ENCODE measurements around the gene RAB1A.
"Not testable (repeated sequence)": the region's sequence is repeated elsewhere in the genome, so short reads cannot be mapped to it uniquely, and the experiment has no call there.

Gene RAB1A

DNA sequence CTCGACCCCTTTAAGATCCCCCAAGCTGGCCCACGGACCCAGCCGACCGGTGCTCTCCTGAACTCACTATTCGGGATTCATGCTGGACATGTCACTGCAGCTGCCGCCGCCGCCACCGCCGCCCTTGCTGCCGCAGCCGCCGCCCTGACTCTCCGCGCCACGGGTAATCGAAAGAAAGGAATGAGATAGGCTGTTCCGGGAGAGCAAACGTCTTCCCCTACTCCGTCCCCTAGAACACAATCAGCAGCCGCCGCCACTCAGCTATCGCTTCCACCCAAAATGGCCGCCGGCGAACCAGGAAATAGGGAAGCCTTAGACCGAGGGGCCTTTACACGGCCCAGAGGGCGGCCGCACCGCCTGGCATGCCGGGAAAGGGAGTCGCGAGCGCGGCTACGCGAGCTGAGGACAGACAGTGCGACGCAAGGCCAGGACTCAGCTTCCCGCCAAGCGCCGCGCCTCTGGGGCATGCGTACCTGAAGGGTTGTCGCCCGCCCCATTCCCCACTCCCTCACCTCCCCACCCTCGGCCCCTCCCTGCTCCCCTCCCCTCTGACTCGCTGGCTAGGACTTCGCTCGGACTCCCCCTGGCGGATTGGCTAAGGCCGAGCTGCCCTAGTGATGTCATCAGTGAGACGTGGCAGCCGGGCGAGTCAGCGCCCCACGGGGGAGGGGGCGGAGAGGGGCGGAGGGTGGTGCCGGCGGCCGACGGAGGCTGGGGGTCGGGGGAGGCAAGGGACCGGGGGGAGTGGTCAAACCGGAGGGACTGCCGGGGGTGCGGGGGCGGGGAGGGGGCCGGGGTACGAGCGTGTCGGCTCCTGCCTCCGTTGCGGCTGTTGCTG, at the start of gene RAB1A:
Gene RAB1A, minus strand, starts transcription at position 281 of the 838 bp plus-strand sequence. Its CDS starts 191 bp downstream, at position 90.
- H3K9ac ChIP-seq (ENCODE audit: low read depth in 1 of 2, low read length in 2 of 2) = peak within 1 kb of the TSS; percentile 85 to 100
- H3K4me3 ChIP-seq (ENCODE audit: low read depth in 1 of 2, low read length in 2 of 2) = peak within 1 kb of the TSS; percentile 85 to 97
- no peaks in the 10 kb centered on the region for H3K36me3 ChIP-seq (ENCODE audit: control insufficient read depth in 1 of 2, insufficient read depth in 2 of 2, low read length in 2 of 2)
- H3K27me3 ChIP-seq (ENCODE audit: control insufficient read depth in 1 of 2, insufficient read depth in 2 of 2, low read length in 2 of 2) = no peaks in the 10 kb centered on the region
- peaks cover 31 to 32% of the 10 kb centered on the region in 2 donors for H3K4me1 ChIP-seq (ENCODE audit: control insufficient read depth in 1 of 2, insufficient read depth in 2 of 2, low read length in 2 of 2)
- peak within 1 kb of the TSS; percentile 99 for H3K27ac ChIP-seq (ENCODE audit: low read depth, low read length)
- no peaks in the 10 kb centered on the region for H3K9me3 ChIP-seq (ENCODE audit: control insufficient read depth in 1 of 2, low read length in 2 of 2)

DNA sequence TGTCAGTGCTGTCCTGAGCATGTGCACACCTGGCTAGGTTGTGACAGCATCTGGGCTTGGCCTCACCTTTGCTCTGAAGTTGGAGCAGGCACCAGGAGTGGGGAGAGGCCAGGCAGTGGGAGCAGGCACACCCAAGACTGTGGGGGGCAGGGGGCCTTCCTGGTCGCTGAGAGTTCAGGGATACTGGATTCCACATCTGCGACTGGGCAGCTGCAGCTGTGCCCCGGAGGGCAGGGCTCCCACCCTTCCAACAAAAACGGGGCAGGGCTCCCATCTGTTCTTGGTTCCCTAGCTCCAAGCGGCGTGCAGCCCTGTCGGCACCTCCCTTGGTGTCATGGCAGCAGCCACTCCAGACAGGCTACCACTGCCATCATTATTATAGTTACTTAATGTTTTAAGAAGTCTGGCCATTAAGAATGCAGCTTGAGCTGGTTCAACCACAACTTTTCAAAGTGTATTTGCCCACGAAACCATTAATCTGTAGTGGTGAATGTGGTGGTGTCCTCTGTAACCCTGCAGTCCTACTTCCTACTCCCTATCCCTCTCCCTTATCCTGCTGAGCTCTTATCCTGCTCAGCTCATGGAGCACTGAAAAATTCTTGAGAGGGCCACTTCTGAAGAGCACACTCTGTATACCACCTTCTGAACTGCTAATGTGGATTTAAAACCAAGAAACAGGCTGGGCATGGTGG, 48.0 kb upstream of the RAB1A start:
- H3K9ac ChIP-seq (ENCODE audit: low read depth in 1 of 2, low read length in 2 of 2) = peak overlapping the region; percentile 2 to 44
- no peaks in the 10 kb centered on the region for H3K27me3 ChIP-seq (ENCODE audit: control insufficient read depth in 1 of 2, insufficient read depth in 2 of 2, low read length in 2 of 2)
- H3K4me1 ChIP-seq (ENCODE audit: control insufficient read depth in 1 of 2, insufficient read depth in 2 of 2, low read length in 2 of 2) = peaks cover 18 to 20% of the 10 kb centered on the region in 2 donors
- H3K27ac ChIP-seq (ENCODE audit: low read depth, low read length) = peak overlapping the region; percentile 85
- no peaks in the 10 kb centered on the region for H3K36me3 ChIP-seq (ENCODE audit: control insufficient read depth in 1 of 2, insufficient read depth in 2 of 2, low read length in 2 of 2)
- H3K9me3 ChIP-seq (ENCODE audit: control insufficient read depth in 1 of 2, low read length in 2 of 2) = no peaks in the 10 kb centered on the region
- no peak overlapping the region for H3K4me3 ChIP-seq (ENCODE audit: low read depth in 1 of 2, low read length in 2 of 2)

DNA sequence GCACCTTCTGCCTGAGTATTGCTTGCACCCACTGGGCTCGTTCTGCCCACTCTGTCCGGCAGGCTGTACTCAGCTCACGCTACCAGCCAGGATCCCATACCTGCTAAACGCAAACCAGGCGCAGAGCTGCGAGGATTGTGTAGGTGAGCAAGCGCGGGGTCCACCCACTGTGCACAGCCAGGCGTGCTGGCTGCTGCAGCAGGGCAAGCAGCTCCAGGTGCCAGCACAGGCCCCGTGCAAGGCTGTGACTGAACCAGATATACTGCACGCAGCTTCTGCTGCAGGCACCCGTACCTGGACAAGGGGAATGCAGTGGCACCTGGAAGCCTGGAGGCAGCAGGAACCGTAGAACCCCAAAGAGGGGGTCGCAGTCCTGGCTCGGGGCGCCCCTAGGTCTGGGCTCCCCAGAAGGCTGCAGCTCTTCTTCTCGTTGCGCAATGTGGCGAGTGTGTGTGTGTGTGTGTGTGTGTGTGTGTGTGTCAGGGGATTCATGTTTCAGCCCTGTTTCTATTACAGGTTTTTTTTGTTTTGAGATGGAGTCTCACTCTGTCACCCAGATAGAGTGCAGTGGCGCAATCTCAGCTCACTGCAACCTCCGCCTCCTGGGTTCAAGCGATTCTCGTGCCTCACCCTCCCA, 46.1 kb upstream of the RAB1A start:
- Histone ChIP-seq H3K9ac (ENCODE audit: low read depth in 1 of 2, low read length in 2 of 2) (no peak overlapping the region), H3K27ac (ENCODE audit: low read depth, low read length) (no peak overlapping the region), H3K4me1 (ENCODE audit: control insufficient read depth in 1 of 2, insufficient read depth in 2 of 2, low read length in 2 of 2) (peaks cover 17 to 20% of the 10 kb centered on the region in 2 donors), H3K4me3 (ENCODE audit: low read depth in 1 of 2, low read length in 2 of 2) (no peak overlapping the region), H3K36me3 (ENCODE audit: control insufficient read depth in 1 of 2, insufficient read depth in 2 of 2, low read length in 2 of 2) (no peaks in the 10 kb centered on the region), H3K27me3 (ENCODE audit: control insufficient read depth in 1 of 2, insufficient read depth in 2 of 2, low read length in 2 of 2) (no peaks in the 10 kb centered on the region), H3K9me3 (ENCODE audit: control insufficient read depth in 1 of 2, low read length in 2 of 2) (no peaks in the 10 kb centered on the region)

DNA sequence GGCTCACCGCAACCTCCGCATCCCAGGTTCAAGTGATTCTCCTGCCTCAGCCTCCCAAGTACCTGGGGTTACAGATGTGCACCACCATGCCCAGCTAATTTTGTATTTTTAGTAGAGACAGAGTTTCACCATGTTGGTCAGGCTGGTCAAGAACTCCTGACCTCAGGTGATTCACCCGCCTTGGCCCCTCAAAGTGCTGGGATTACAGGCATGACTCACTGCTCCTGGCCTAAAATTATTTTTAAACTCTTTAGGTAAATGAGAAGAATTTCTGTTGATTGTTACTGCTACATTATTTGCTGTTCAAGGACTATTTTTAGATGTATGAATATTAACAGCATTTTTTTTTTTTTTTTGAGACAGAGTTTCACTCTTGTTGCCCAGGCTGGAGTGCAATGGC, 44.1 kb upstream of the RAB1A start:
- peaks cover 15 to 17% of the 10 kb centered on the region in 2 donors for H3K4me1 ChIP-seq (ENCODE audit: control insufficient read depth in 1 of 2, insufficient read depth in 2 of 2, low read length in 2 of 2)
- not testable (repeated sequence) for H3K4me3 ChIP-seq (ENCODE audit: low read depth in 1 of 2, low read length in 2 of 2); H3K36me3 ChIP-seq (ENCODE audit: control insufficient read depth in 1 of 2, insufficient read depth in 2 of 2, low read length in 2 of 2); H3K9ac ChIP-seq (ENCODE audit: low read depth in 1 of 2, low read length in 2 of 2); H3K27ac ChIP-seq (ENCODE audit: low read depth, low read length); H3K9me3 ChIP-seq (ENCODE audit: control insufficient read depth in 1 of 2, low read length in 2 of 2); H3K27me3 ChIP-seq (ENCODE audit: control insufficient read depth in 1 of 2, insufficient read depth in 2 of 2, low read length in 2 of 2)

DNA sequence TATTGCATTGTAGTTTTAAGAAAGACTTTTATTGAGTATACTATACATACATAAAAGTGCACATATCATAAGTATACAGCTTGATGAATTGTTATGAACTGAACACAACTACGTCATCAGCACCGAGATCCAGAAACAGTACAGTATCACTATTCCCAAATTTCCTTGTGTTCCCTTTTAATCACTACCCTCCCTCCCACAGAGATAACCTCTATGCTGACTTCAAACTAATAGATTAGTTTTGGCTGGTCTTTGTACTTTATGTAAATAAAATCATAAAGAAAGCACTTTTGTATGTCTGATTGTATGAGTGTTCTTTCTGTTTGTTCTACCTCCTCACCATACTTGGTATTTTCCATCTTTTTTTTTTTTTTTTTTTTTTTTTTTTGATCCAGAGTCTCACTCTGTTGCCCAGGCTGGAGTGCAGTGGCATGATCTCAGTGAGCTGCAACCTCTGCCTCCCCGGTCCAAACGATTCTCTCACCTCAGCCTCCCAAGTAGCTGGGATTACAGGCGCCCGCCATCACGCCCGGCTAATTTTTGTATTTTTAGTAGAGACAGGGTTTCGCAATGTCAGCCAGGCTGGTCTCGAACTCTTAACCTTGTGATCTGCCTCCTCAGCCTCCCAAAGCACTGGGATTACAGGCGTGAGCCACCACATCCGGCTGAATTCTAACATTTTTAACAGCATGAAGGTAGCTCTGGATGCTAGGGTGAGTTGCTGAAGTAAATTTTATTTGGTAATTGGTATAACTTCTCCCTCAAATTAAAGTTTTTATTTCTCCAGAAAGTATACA, 43.3 kb upstream of the RAB1A start:
- no peaks in the 10 kb centered on the region for H3K9me3 ChIP-seq (ENCODE audit: control insufficient read depth in 1 of 2, low read length in 2 of 2)
- no peaks in the 10 kb centered on the region for H3K27me3 ChIP-seq (ENCODE audit: control insufficient read depth in 1 of 2, insufficient read depth in 2 of 2, low read length in 2 of 2)
- peaks cover 13 to 14% of the 10 kb centered on the region in 2 donors for H3K4me1 ChIP-seq (ENCODE audit: control insufficient read depth in 1 of 2, insufficient read depth in 2 of 2, low read length in 2 of 2)
- no peak overlapping the region for H3K27ac ChIP-seq (ENCODE audit: low read depth, low read length)
- H3K36me3 ChIP-seq (ENCODE audit: control insufficient read depth in 1 of 2, insufficient read depth in 2 of 2, low read length in 2 of 2) = no peaks in the 10 kb centered on the region
- no peak overlapping the region for H3K9ac ChIP-seq (ENCODE audit: low read depth in 1 of 2, low read length in 2 of 2)
- no peak overlapping the region for H3K4me3 ChIP-seq (ENCODE audit: low read depth in 1 of 2, low read length in 2 of 2)

DNA sequence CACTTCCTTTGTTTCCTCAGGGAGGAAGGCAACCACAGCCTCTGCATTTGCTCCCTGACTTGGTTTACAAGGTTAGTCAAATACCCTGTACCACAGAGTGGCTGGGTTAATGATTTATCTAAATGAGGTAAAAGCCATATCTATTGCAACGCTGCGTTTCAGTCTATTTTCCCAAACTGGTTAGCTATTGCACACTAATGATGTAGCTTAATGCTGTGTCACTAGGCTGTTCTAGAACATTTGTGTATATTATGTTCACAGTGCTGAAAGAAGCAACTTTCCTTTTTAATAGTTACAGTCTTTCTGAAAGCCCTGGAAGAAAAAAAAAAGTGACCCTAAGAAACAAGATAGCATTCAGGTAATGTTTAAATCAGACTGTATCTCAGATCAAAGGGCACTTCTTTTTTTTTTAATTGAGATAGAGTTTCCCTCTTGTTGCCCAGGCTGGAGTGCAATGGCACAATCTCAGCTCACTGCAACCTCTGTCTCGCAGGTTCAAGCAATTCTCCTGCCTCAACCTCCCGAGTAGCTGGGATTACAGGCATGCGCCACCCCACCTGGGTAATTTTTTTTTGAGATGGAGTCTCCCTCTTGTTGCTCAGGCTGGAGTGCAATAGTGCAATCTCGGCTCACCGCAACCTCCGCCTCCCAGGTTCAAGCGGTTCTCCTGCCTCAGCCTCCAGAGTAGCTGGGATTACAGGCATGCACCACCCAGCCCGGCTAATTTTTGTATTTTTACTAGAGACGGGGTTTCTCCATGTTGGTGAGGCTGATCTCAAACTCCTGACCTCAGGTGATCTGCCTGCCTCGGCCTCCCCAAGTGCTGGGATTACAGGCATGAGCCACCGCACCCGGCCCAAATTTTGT, 40.9 kb upstream of the RAB1A start:
- H3K36me3 ChIP-seq (ENCODE audit: control insufficient read depth in 1 of 2, insufficient read depth in 2 of 2, low read length in 2 of 2); H3K27me3 ChIP-seq (ENCODE audit: control insufficient read depth in 1 of 2, insufficient read depth in 2 of 2, low read length in 2 of 2); H3K9me3 ChIP-seq (ENCODE audit: control insufficient read depth in 1 of 2, low read length in 2 of 2); H3K4me1 ChIP-seq (ENCODE audit: control insufficient read depth in 1 of 2, insufficient read depth in 2 of 2, low read length in 2 of 2): not testable (repeated sequence)
- Histone ChIP-seq H3K27ac (ENCODE audit: low read depth, low read length) (peak overlapping the region; percentile 38), H3K4me3 (ENCODE audit: low read depth in 1 of 2, low read length in 2 of 2) (peak overlapping the region; percentile 4 to 9), H3K9ac (ENCODE audit: low read depth in 1 of 2, low read length in 2 of 2) (peak overlapping the region; percentile 28 to 29)

DNA sequence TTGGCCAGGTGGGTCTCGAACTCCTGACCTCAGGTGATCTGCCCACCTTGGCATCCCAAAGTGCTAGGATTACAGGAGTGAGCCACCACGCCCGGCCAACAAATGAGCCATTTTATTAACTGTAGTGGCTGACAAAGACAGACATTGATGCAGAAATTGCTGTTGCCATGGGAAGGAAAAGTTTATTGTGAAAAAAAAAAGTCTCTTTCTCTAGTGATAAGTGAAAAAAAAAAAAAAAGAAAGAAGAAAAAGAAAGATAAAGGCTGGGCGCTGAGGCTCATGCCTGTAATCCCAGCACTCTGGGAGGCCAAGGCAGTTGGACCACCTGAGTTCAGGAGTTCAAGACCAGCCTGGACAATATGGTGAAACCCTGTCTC, 39.8 kb upstream of the RAB1A start:
- H3K36me3 ChIP-seq (ENCODE audit: control insufficient read depth in 1 of 2, insufficient read depth in 2 of 2, low read length in 2 of 2) = no peaks in the 10 kb centered on the region
- peaks cover 0 to 11% of the 10 kb centered on the region in 2 donors for H3K4me1 ChIP-seq (ENCODE audit: control insufficient read depth in 1 of 2, insufficient read depth in 2 of 2, low read length in 2 of 2)
- no peaks in the 10 kb centered on the region for H3K9me3 ChIP-seq (ENCODE audit: control insufficient read depth in 1 of 2, low read length in 2 of 2)
- no peak overlapping the region for H3K27ac ChIP-seq (ENCODE audit: low read depth, low read length)
- no peaks in the 10 kb centered on the region for H3K27me3 ChIP-seq (ENCODE audit: control insufficient read depth in 1 of 2, insufficient read depth in 2 of 2, low read length in 2 of 2)
- no peak overlapping the region for H3K9ac ChIP-seq (ENCODE audit: low read depth in 1 of 2, low read length in 2 of 2)
- H3K4me3 ChIP-seq (ENCODE audit: low read depth in 1 of 2, low read length in 2 of 2) = no peak overlapping the region

DNA sequence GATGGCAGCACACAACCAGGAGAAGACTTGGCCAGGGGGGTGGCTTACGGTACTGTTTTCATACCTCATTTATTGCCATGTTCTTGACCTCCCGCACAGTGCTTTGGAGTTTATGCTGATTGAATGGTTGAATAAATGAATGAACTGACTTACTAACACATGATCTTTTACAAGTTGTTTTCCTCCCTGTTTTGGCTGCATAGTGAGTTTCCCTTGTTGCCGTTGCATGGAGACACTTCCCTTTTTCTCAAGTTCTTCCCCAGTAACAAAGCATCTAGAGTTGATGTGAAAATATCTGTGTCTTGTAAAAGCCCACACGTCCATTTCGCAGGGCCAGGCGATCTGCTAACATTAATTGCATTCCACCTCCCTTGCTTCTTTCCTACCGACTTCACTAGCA, 35.7 kb upstream of the RAB1A start:
- no peaks in the 10 kb centered on the region for H3K9me3 ChIP-seq (ENCODE audit: control insufficient read depth in 1 of 2, low read length in 2 of 2)
- H3K27me3 ChIP-seq (ENCODE audit: control insufficient read depth in 1 of 2, insufficient read depth in 2 of 2, low read length in 2 of 2) = no peaks in the 10 kb centered on the region
- H3K36me3 ChIP-seq (ENCODE audit: control insufficient read depth in 1 of 2, insufficient read depth in 2 of 2, low read length in 2 of 2) = no peaks in the 10 kb centered on the region
- H3K9ac ChIP-seq (ENCODE audit: low read depth in 1 of 2, low read length in 2 of 2) = no peak overlapping the region
- no peak overlapping the region for H3K27ac ChIP-seq (ENCODE audit: low read depth, low read length)
- peaks cover 0 to 12% of the 10 kb centered on the region in 2 donors for H3K4me1 ChIP-seq (ENCODE audit: control insufficient read depth in 1 of 2, insufficient read depth in 2 of 2, low read length in 2 of 2)
- no peak overlapping the region for H3K4me3 ChIP-seq (ENCODE audit: low read depth in 1 of 2, low read length in 2 of 2)

DNA sequence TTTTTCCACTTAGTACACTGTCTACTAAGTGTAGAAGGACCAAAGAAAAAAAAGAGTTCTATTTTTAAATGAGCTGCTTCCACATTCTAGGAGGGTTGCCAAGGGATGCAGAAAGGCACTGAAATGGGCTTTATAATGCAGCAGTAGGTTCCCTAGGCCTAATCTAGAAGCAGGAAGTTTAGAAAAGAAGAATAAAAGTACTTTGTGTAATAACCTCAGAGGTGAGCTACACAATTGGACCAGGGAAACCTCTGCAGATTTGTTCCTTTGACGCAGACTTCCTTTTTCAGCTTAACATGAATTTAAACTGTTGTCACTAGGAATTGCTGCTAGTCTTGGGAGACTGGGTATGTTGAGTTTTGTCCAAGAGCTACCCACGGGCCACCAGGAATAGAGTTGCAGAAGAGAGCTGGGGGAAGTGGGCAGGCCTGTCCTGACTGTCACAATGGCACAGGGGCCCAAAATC, 34.6 kb upstream of the RAB1A start:
- H3K9me3 ChIP-seq (ENCODE audit: control insufficient read depth in 1 of 2, low read length in 2 of 2) = no peaks in the 10 kb centered on the region
- H3K27ac ChIP-seq (ENCODE audit: low read depth, low read length) = no peak overlapping the region
- peaks cover 0 to 18% of the 10 kb centered on the region in 2 donors for H3K4me1 ChIP-seq (ENCODE audit: control insufficient read depth in 1 of 2, insufficient read depth in 2 of 2, low read length in 2 of 2)
- no peaks in the 10 kb centered on the region for H3K27me3 ChIP-seq (ENCODE audit: control insufficient read depth in 1 of 2, insufficient read depth in 2 of 2, low read length in 2 of 2)
- no peak overlapping the region for H3K4me3 ChIP-seq (ENCODE audit: low read depth in 1 of 2, low read length in 2 of 2)
- H3K9ac ChIP-seq (ENCODE audit: low read depth in 1 of 2, low read length in 2 of 2) = no peak overlapping the region
- no peaks in the 10 kb centered on the region for H3K36me3 ChIP-seq (ENCODE audit: control insufficient read depth in 1 of 2, insufficient read depth in 2 of 2, low read length in 2 of 2)

All from duodenal mucosa (tissue), 2 donors.